Endothelial cell of umbilical vein (primary cell): Measurements from ENCODE around the gene IL3RA.
"Not testable (repeated sequence)": the region's sequence is repeated elsewhere in the genome, so short reads cannot be mapped to it uniquely, and the experiment has no call there.

Experiments used
- EZH2 ChIP-seq: IDR thresholded peaks from 2 replicates; pipeline ENCODE4 v1.6.1; 2012; ENCODE audit warnings: borderline replicate concordance, low read depth, mild to moderate bottlenecking, moderate library complexity, low read length, inconsistent platforms; ENCODE audit not compliant: severe bottlenecking
- GATA2 ChIP-seq: IDR thresholded peaks from 2 replicates; pipeline ENCODE4 v1.7.0; 2011; ENCODE audit warnings: low read depth, mild to moderate bottlenecking, moderate library complexity, mixed read lengths, low read length; ENCODE audit not compliant: insufficient read length, insufficient read depth
- POLR2A ChIP-seq: IDR thresholded peaks from 2 replicates; pipeline ENCODE4 v1.6.1; 2012; ENCODE audit warnings: low read depth, mild to moderate bottlenecking, control low read depth, low read length
- TF ChIP-seq, protein P1 (sequence below), 2 donors: IDR thresholded peaks; 1 replicate in 1 of 2; 2 replicates in 1 of 2; pipeline ENCODE4 v1.5.1; 2011; ENCODE audit warnings: low read length in 2 of 2, mild to moderate bottlenecking in 2 of 2, moderate library complexity in 2 of 2, control low read depth in 1 of 2, inconsistent platforms in 1 of 2, low read depth in 1 of 2; ENCODE audit not compliant: insufficient read depth in 1 of 2; ENCODE audit errors: extremely low read depth in 1 of 2

DNA sequence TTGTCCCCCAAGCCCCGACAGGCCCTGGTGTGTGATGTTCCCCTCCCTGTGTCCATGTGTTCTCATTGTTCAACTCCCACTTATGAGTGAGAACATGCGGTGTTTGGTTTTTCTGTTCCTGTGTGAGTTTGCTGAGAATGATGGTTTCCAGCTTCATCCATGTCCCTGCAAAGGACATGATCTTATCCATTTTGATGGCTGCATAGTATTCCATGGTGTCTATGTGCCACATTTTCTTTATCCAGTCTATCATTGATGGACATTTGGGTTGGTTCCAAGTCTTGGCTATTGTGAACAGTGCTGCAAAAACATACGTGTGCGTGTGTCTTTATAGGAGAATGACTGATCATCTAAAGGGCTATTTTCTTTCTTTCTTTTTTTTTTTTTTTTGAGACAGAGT, 4.2 kb upstream of the IL3RA start:
- not testable (repeated sequence) for TF ChIP-seq POLR2A, EZH2, GATA2
- TF ChIP-seq, protein P1, sequence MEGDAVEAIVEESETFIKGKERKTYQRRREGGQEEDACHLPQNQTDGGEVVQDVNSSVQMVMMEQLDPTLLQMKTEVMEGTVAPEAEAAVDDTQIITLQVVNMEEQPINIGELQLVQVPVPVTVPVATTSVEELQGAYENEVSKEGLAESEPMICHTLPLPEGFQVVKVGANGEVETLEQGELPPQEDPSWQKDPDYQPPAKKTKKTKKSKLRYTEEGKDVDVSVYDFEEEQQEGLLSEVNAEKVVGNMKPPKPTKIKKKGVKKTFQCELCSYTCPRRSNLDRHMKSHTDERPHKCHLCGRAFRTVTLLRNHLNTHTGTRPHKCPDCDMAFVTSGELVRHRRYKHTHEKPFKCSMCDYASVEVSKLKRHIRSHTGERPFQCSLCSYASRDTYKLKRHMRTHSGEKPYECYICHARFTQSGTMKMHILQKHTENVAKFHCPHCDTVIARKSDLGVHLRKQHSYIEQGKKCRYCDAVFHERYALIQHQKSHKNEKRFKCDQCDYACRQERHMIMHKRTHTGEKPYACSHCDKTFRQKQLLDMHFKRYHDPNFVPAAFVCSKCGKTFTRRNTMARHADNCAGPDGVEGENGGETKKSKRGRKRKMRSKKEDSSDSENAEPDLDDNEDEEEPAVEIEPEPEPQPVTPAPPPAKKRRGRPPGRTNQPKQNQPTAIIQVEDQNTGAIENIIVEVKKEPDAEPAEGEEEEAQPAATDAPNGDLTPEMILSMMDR (IDR thresholded peaks at IDR 0.05; ENCODE audit: extremely low read depth in 1 of 2, insufficient read depth in 1 of 2, low read depth in 1 of 2, low read length in 2 of 2) = not testable (repeated sequence)
